Measurements from ENCODE around the gene PPP1R1A. TPM values are rescaled to one million over a fixed set of nuclear protein-coding genes. Genes with fewer than 3 reads are reported as not detected.

Gene PPP1R1A
- total RNA-seq, 2 experiments from 2014 or later = not detected

DNA sequence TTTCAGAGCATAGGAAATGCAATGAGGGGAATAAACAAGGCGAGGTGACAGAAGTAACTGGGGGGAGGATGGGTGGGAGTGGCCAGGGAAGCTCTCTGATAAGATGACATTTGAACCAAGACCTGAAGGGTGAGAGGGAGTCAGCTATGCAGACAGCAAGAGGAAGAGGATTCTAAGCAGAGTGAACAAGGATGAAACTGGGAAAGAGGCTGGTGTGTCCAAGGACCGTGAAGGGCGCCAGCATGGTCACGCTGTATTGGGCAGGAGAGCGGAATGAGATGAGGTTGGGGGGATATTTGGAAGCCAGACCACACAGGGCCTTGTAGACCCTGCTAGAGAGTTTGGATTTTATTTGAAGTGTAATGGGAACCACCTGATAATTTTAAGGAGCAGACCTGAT, 10.5 kb upstream of the PPP1R1A start:
- no TSS peak for BruUV-seq (replicated peaks)
- no peaks in the 10 kb centered on the region for H3K9me2 ChIP-seq (ENCODE audit: insufficient read depth, low read length)
- POLR2A ChIA-PET = interaction anchor here (0.7 to 1.3 kb wide), 2 partner anchors 12 to 105 kb away, joined by 3 read pairs; no protein-coding TSS in a partner anchor
- no peaks in the 10 kb centered on the region for H3K9me3 ChIP-seq (ENCODE audit: low read length)
- H3K4me3 ChIP-seq (ENCODE audit: low read depth, low read length, poor library complexity, severe bottlenecking) = no peak overlapping the region
- H2AFZ ChIP-seq (ENCODE audit: low read length) = no peak overlapping the region
- no peaks in the 10 kb centered on the region for H3K4me1 ChIP-seq (ENCODE audit: insufficient read depth, low read length, poor library complexity, severe bottlenecking)
- TF ChIP-seq, protein P1, sequence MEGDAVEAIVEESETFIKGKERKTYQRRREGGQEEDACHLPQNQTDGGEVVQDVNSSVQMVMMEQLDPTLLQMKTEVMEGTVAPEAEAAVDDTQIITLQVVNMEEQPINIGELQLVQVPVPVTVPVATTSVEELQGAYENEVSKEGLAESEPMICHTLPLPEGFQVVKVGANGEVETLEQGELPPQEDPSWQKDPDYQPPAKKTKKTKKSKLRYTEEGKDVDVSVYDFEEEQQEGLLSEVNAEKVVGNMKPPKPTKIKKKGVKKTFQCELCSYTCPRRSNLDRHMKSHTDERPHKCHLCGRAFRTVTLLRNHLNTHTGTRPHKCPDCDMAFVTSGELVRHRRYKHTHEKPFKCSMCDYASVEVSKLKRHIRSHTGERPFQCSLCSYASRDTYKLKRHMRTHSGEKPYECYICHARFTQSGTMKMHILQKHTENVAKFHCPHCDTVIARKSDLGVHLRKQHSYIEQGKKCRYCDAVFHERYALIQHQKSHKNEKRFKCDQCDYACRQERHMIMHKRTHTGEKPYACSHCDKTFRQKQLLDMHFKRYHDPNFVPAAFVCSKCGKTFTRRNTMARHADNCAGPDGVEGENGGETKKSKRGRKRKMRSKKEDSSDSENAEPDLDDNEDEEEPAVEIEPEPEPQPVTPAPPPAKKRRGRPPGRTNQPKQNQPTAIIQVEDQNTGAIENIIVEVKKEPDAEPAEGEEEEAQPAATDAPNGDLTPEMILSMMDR (conservative IDR thresholded peaks at IDR 0.05; ENCODE audit: low read length) = no peak
- no peak for TF ChIP-seq EZH2phosphoT487 (IDR thresholded peaks at IDR 0.05; ENCODE audit: borderline replicate concordance, low read depth, low read length)
- CTCF ChIA-PET (ENCODE audit: unreplicated experiment) = no interaction called here
- no peak overlapping the region for H3K27ac ChIP-seq (ENCODE audit: low read depth, low read length, poor library complexity, severe bottlenecking)
- no peaks in the 10 kb centered on the region for H4K20me1 ChIP-seq (ENCODE audit: insufficient read depth, low read length)
- no peaks in the 10 kb centered on the region for H3K36me3 ChIP-seq (ENCODE audit: insufficient read depth, low read length)
- DNase-seq (ENCODE audit: low spot score) = no peak
- no peaks in the 10 kb centered on the region for H3K79me2 ChIP-seq (ENCODE audit: insufficient read depth, low read depth, low read length)
- H3K4me2 ChIP-seq (ENCODE audit: low read length) = no peak overlapping the region
- intact Hi-C loops (cut with micrococcal nuclease; ENCODE audit: unreplicated experiment) = loop anchor here (10.0 kb wide), 1 partner anchor 476 kb away; no protein-coding TSS in a partner anchor

DNA sequence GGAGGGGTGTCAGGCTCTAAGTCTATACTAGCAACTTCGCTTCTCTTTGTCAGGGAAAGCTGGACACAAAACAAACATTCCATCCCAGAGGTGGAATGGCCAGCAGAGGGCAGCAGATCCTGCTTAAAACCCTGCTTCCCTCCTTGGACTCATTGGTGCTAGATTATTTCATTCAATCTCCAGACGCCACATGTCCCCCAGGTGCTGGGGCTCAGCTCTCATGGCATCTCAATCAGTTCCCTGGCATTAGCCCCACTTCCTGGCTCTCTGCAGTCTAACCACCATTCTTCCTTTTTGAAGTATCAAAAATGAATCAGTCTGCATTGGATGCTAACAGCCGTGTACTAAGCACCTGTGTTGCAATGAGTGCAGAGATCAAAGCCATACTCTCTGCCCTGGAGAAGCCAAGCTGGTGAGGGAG, 8.1 kb upstream of the PPP1R1A start:
- peak; percentile 59 for DNase-seq (ENCODE audit: low spot score)
- no peaks in the 10 kb centered on the region for H3K9me2 ChIP-seq (ENCODE audit: insufficient read depth, low read length)
- H2AFZ ChIP-seq (ENCODE audit: low read length) = no peak overlapping the region
- no peak overlapping the region for H3K4me2 ChIP-seq (ENCODE audit: low read length)
- ChIA-PET CTCF (ENCODE audit: unreplicated experiment) (no interaction called here), POLR2A (no interaction called here)
- H3K27ac ChIP-seq (ENCODE audit: low read depth, low read length, poor library complexity, severe bottlenecking) = no peak overlapping the region
- no TSS peak for BruUV-seq (replicated peaks)
- no peak overlapping the region for H3K4me3 ChIP-seq (ENCODE audit: low read depth, low read length, poor library complexity, severe bottlenecking)
- no peaks in the 10 kb centered on the region for H3K36me3 ChIP-seq (ENCODE audit: insufficient read depth, low read length)
- H3K4me1 ChIP-seq (ENCODE audit: insufficient read depth, low read length, poor library complexity, severe bottlenecking) = no peaks in the 10 kb centered on the region
- TF ChIP-seq EZH2phosphoT487 (IDR thresholded peaks at IDR 0.05; ENCODE audit: borderline replicate concordance, low read depth, low read length) = no peak
- TF ChIP-seq, protein P1 (conservative IDR thresholded peaks at IDR 0.05; ENCODE audit: low read length) = peak; percentile 93
- no peaks in the 10 kb centered on the region for H3K79me2 ChIP-seq (ENCODE audit: insufficient read depth, low read depth, low read length)
- no peaks in the 10 kb centered on the region for H3K9me3 ChIP-seq (ENCODE audit: low read length)
- intact Hi-C loops (cut with micrococcal nuclease; ENCODE audit: unreplicated experiment) = loop anchor here (10.0 kb wide), 1 partner anchor 478 kb away; no protein-coding TSS in a partner anchor
- H4K20me1 ChIP-seq (ENCODE audit: insufficient read depth, low read length) = no peaks in the 10 kb centered on the region

DNA sequence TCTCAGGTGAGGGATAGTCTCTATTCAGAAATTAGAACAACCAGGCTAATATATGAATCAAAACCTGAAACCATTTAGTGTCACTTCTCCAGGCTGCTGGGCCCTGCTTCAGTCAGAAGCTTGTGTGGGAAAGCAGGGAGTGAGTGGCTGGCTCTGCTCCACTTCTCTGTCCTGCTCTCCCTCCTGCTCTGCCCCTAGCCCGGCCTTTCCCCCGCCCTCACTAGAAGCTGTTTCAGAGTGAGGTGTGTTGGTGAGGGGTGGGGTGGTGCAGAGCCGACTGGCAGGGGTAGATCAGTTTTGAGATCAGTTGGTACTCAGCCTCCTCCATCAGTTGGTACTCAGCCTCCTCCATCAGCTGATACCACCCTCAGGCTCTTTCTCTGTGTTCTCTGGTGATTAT, 7.0 kb upstream of the PPP1R1A start:
- POLR2A ChIA-PET = no interaction called here
- intact Hi-C loops (cut with micrococcal nuclease; ENCODE audit: unreplicated experiment) = loop anchor here (10.0 kb wide), 1 partner anchor 479 kb away; no protein-coding TSS in a partner anchor

More for the DNA sequence above, 7.0 kb upstream of the PPP1R1A start:
- TF ChIP-seq, protein P1 (conservative IDR thresholded peaks at IDR 0.05; ENCODE audit: low read length) = no peak
- TF ChIP-seq EZH2phosphoT487 (IDR thresholded peaks at IDR 0.05; ENCODE audit: borderline replicate concordance, low read depth, low read length) = no peak
- Histone ChIP-seq H3K9me3 (ENCODE audit: low read length) (no peaks in the 10 kb centered on the region), H3K4me2 (ENCODE audit: low read length) (no peak overlapping the region), H3K9me2 (ENCODE audit: insufficient read depth, low read length) (no peaks in the 10 kb centered on the region), H3K4me1 (ENCODE audit: insufficient read depth, low read length, poor library complexity, severe bottlenecking) (no peaks in the 10 kb centered on the region), H3K27ac (ENCODE audit: low read depth, low read length, poor library complexity, severe bottlenecking) (no peak overlapping the region), H3K4me3 (ENCODE audit: low read depth, low read length, poor library complexity, severe bottlenecking) (no peak overlapping the region), H4K20me1 (ENCODE audit: insufficient read depth, low read length) (no peaks in the 10 kb centered on the region), H3K36me3 (ENCODE audit: insufficient read depth, low read length) (no peaks in the 10 kb centered on the region), H2AFZ (ENCODE audit: low read length) (no peak overlapping the region), H3K79me2 (ENCODE audit: insufficient read depth, low read depth, low read length) (no peaks in the 10 kb centered on the region)
- BruUV-seq (replicated peaks) = no TSS peak
- DNase-seq (ENCODE audit: low spot score) = no peak
- CTCF ChIA-PET (ENCODE audit: unreplicated experiment) = interaction anchor here (0.6 kb wide), 1 partner anchor 28 kb away, joined by 7 read pairs; no protein-coding TSS in a partner anchor

Data from OCI-LY7 (cell line).